ENCODE results near the gene ECE1. TPM values are rescaled to one million over a fixed set of nuclear protein-coding genes. Genes with fewer than 3 reads are reported as not detected.

Gene ECE1
- total and polyA plus RNA-seq, 2 donors (not counting 3 experiments of a cell fraction or from before 2014, with no cell fraction given): 437 to 562 TPM

DNA sequence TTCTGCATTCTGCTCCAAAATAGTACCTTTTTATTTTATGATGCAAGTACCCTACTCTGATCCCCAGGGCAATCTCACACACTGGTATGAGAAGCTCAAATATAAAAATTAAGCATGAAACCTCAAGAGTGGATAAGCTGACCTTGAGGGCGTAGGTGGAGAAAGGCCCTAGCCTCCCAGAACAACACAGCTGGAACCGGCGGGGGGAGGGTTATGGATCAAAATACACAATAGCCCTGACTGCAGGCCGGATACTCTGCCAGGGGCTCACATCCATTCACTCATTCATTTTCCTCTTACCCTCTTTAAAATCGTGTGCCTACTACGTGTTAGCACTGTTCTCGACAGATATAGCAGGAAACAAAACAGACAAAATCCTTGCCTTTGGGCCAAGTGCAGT, 32.8 kb upstream of the ECE1 start:
- Histone ChIP-seq H3K27ac (ENCODE audit: insufficient read depth, low read depth, low read length) (peak overlapping the region; percentile 96), H3K9ac (replicated peaks; ENCODE audit: extremely low read depth, insufficient read depth, low read length) (peak overlapping the region; percentile 48), H3K4me3 (replicated peaks in 1 of 3; ENCODE audit: insufficient read depth in 1 of 3, low read depth in 1 of 3, low read length in 3 of 3) (no peak overlapping the region), H3K27me3 (ENCODE audit: control insufficient read depth in 2 of 2, insufficient read depth in 2 of 2, low read length in 2 of 2) (no peaks in the 10 kb centered on the region), H2AFZ (ENCODE audit: low read depth, low read length) (no peak overlapping the region), H3K4me1 (ENCODE audit: control insufficient read depth, extremely low read depth, insufficient read depth, low read length) (peaks cover 62% of the 10 kb centered on the region), H3K9me3 (replicated peaks; ENCODE audit: control insufficient read depth, insufficient read depth, low read length) (no peaks in the 10 kb centered on the region), H3K36me3 (ENCODE audit: control insufficient read depth in 2 of 2, extremely low read depth in 1 of 2, insufficient read depth in 2 of 2, low read length in 2 of 2) (no peaks in the 10 kb centered on the region), H3K79me2 (ENCODE audit: control insufficient read depth, insufficient read depth, low read length) (peaks cover 64% of the 10 kb centered on the region), H3K9me1 (replicated peaks; ENCODE audit: control insufficient read depth, extremely low read depth, insufficient read depth, low read length) (no peaks in the 10 kb centered on the region), H3K4me2 (ENCODE audit: insufficient read depth, low read length) (peak overlapping the region; percentile 52), H4K20me1 (replicated peaks; ENCODE audit: control insufficient read depth, extremely low read depth, insufficient read depth, low read length) (no peaks in the 10 kb centered on the region)
- TF ChIP-seq EZH2 (IDR thresholded peaks at IDR 0.05; ENCODE audit: borderline replicate concordance, low read depth, low read length, severe bottlenecking) (no peak), JUN (IDR thresholded peaks at IDR 0.05; ENCODE audit: borderline replicate concordance, insufficient read depth, insufficient read length, low read depth) (no peak), MYC (IDR thresholded peaks at IDR 0.05; ENCODE audit: low read depth, low read length) (no peak), POLR2AphosphoS5 (IDR thresholded peaks at IDR 0.05; ENCODE audit: insufficient read depth, low read depth, low read length) (no peak), POLR2A (IDR thresholded peaks at IDR 0.05; ENCODE audit: low read depth, low read length) (no peak), GATA2 (IDR thresholded peaks at IDR 0.05; ENCODE audit: insufficient read depth, insufficient read length, low read depth, low read length) (no peak), FOS (IDR thresholded peaks at IDR 0.05; ENCODE audit: borderline replicate concordance, insufficient read depth, low read length) (no peak)
- TF ChIP-seq, protein P1, sequence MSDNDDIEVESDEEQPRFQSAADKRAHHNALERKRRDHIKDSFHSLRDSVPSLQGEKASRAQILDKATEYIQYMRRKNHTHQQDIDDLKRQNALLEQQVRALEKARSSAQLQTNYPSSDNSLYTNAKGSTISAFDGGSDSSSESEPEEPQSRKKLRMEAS (IDR thresholded peaks at IDR 0.05; ENCODE audit: insufficient read depth, insufficient read length): no peak
- TF ChIP-seq, protein P2, sequence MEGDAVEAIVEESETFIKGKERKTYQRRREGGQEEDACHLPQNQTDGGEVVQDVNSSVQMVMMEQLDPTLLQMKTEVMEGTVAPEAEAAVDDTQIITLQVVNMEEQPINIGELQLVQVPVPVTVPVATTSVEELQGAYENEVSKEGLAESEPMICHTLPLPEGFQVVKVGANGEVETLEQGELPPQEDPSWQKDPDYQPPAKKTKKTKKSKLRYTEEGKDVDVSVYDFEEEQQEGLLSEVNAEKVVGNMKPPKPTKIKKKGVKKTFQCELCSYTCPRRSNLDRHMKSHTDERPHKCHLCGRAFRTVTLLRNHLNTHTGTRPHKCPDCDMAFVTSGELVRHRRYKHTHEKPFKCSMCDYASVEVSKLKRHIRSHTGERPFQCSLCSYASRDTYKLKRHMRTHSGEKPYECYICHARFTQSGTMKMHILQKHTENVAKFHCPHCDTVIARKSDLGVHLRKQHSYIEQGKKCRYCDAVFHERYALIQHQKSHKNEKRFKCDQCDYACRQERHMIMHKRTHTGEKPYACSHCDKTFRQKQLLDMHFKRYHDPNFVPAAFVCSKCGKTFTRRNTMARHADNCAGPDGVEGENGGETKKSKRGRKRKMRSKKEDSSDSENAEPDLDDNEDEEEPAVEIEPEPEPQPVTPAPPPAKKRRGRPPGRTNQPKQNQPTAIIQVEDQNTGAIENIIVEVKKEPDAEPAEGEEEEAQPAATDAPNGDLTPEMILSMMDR (IDR thresholded peaks at IDR 0.05; ENCODE audit: extremely low read depth in 1 of 2, insufficient read depth in 1 of 2, low read depth in 1 of 2, low read length in 2 of 2): no peak
- intact Hi-C loops (cut with micrococcal nuclease) (no loop called here), dilution Hi-C loops (cut with MboI; ENCODE audit: extremely low pct_ligation_motif_present, low sequenced_read_pairs) (no loop called here)
- BruUV-seq (replicated peaks): no TSS peak
- POLR2A ChIA-PET: interaction anchor here (1.9 kb wide), 1 partner anchor 22 kb away, joined by 6 read pairs; no protein-coding TSS in a partner anchor
- peak; percentile 67 for DNase-seq (ENCODE audit: low read depth, low spot score)
- peak; percentile 93 for FAIRE-seq
- CTCF ChIA-PET: interaction anchor here (1.1 to 9.1 kb wide), 10 partner anchors 10 to 68 kb away, joined by 3 to 73 read pairs (median 25); no protein-coding TSS in a partner anchor
